GM21723 (cell line): ENCODE results near the gene ZC3H7A.
"Not testable (repeated sequence)": the region's sequence is repeated elsewhere in the genome, so short reads cannot be mapped to it uniquely, and the experiment has no call there.

Experiments used
- ATAC-seq: cut with Tn5 transposase; IDR thresholded peaks from one replicate; pipeline ENCODE4 v1.9.1; 2021; ENCODE audit warnings: mild to moderate bottlenecking, moderate library complexity; ENCODE audit not compliant: unreplicated experiment

ZC3H7A gene, protein sequence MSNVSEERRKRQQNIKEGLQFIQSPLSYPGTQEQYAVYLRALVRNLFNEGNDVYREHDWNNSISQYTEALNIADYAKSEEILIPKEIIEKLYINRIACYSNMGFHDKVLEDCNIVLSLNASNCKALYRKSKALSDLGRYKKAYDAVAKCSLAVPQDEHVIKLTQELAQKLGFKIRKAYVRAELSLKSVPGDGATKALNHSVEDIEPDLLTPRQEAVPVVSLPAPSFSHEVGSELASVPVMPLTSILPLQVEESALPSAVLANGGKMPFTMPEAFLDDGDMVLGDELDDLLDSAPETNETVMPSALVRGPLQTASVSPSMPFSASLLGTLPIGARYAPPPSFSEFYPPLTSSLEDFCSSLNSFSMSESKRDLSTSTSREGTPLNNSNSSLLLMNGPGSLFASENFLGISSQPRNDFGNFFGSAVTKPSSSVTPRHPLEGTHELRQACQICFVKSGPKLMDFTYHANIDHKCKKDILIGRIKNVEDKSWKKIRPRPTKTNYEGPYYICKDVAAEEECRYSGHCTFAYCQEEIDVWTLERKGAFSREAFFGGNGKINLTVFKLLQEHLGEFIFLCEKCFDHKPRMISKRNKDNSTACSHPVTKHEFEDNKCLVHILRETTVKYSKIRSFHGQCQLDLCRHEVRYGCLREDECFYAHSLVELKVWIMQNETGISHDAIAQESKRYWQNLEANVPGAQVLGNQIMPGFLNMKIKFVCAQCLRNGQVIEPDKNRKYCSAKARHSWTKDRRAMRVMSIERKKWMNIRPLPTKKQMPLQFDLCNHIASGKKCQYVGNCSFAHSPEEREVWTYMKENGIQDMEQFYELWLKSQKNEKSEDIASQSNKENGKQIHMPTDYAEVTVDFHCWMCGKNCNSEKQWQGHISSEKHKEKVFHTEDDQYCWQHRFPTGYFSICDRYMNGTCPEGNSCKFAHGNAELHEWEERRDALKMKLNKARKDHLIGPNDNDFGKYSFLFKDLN

DNA sequence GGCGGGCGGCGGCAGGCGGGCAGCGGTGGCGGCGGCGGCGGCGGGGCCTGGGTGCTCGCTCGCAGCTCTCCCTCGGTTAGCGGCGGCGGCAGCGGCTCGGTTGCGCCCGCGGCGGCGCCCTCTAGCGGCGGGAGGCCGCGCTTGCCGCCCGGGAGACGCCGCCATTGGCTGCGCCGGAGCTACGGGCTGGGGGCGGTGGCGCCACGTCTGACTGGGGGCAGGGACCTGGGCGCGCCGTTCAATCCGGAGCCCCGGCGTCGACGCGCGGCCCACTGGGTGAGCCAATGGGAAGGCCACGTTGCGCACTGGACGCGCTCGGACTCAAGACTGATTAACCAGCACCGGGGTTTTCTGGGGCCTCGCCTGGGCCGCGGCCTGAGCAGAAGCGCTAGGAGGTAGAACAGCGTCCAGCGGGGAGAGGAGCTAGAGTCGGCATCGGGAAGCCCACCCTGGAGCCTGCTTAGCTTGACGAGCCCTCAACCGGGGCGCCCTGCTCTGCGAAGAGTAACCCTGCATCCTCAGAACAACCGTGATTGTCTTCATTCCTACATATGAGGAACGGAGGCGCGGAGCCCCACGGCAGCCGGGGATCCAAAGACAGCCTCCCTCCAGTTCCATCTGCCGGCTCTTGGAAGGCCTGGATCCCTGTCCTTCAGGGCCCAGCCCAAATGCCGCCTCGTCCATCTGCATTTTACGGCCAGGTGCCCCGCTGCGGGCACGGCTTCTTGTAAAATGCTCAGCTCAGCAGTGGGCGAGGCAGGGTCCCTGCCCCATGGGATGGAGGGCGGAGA, at the start of gene ZC3H7A:
Gene ZC3H7A (minus strand): TSS at position 93 of the 791 bp plus-strand sequence. CDS start 14,904 bp downstream, outside the sequence.
- ATAC-seq, result peak; percentile 85

DNA sequence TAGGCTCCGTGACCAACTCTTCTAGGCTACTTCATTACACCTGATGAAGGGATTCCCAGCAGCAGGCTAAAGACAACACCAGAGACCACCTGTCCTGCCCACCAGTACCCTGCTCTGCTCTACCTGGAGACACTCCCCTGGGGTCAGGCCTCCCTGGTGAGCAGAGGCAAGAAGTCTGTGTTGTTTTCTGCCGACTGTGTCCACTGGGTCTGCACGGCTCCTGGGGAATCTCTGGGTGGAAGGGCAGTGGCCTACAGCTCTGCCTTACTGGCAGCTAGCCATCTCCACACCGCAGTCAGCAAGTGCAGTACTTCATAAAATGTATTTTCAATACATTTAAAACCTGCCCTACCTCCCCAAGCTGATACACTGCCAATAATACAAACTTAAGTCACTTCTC, 47.4 kb upstream of the ZC3H7A start:
- no peak for ATAC-seq

GRCh38 chr16:11843861-11844260, 46.8 kb upstream of the ZC3H7A start:
- no peak for ATAC-seq

DNA sequence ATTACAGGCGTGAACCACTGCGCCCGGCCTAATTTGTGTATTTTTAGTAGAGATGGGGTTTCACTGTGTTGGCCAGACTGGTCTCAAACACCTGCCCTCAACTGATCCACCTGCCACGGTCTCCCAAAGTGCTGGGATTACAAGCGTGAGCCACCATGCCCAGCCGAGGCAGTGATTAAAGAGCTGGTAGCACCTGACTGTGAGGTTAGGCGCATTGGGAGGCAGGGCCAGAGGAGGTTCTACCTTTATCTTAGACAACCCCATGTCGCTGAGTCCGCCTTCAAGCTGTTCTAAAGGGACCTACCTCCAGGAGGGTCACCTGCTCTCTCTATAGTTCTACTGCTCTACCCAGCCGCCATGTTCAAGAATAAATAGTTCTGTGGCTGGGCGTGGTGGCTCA, 46.1 kb upstream of the ZC3H7A start:
- ATAC-seq, result no peak

DNA sequence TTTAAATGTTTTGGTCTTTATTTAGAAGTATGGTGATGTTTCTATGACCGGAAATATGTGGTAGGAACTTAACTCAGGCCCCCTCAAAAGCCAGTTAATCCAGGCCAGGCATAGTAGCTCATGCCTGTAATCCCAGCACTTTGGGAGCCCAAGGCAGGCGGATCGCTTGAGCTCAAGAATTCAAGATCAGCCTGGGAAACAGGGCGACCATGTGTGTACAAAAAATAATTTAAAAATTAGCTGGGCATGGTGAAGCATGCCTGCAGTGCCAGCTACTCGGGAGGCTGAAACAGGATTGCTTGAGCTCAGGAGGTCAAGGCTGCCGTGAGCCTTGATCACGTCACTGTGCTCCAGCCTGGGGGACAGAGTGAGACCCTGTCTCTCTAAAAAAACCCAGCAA, 44.0 kb upstream of the ZC3H7A start:
- ATAC-seq, result no peak

DNA sequence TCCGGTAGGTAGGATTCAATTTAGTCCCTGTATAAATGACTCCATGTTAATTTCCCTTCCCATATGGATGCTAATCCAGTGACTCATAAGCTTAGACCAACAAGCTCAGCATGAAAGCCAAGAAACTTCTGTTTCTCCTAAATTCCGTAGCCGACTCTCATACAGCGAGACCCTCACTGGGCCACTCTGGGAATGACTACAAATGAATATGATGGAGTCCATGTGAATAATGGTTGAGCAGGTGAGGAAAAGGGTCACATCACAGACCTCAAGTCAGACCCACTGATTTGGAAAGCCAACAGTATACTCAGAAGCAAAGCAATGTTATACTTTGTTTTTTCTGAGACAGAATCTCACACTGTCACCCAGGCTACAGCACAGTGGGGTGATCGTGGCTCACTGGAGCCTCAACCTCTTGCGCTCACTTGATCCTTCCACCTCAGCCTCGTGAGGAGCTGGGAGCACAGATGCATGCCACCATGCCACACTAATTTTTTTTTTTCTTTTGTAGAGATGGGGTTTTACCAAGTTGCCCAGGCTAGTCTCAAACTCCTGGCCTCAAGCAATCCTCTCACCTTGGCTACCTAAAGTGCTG, 39.7 kb upstream of the ZC3H7A start:
- ATAC-seq, result no peak

- ATAC-seq, result no peak
Observed at GRCh38 chr16:11835891-11836649, 39.0 kb upstream of the ZC3H7A start.

- no peak for ATAC-seq
Observed at GRCh38 chr16:11835309-11835708, 38.3 kb upstream of the ZC3H7A start.

GRCh38 chr16:11833951-11834695, 37.1 kb upstream of the ZC3H7A start:
- ATAC-seq, result no peak

DNA sequence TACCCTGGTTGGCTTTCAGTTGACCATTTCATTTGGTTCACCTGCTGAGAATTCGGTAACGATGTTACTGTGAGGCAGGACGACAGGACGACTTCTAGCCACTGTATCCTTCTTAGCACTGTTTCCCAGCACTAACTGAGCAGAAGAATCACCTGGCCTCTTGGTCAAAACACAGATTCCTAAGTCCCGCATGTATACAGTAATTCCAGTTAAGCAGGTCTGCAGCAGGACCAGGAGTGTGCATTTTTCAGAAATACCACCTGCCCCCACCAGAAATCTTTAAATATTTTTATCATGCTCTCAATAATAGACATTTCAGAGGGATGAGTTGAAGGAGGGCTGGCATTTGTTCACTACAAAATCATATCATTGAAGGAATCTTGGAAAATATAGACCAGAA, 31.6 kb upstream of the ZC3H7A start:
- no peak for ATAC-seq

DNA sequence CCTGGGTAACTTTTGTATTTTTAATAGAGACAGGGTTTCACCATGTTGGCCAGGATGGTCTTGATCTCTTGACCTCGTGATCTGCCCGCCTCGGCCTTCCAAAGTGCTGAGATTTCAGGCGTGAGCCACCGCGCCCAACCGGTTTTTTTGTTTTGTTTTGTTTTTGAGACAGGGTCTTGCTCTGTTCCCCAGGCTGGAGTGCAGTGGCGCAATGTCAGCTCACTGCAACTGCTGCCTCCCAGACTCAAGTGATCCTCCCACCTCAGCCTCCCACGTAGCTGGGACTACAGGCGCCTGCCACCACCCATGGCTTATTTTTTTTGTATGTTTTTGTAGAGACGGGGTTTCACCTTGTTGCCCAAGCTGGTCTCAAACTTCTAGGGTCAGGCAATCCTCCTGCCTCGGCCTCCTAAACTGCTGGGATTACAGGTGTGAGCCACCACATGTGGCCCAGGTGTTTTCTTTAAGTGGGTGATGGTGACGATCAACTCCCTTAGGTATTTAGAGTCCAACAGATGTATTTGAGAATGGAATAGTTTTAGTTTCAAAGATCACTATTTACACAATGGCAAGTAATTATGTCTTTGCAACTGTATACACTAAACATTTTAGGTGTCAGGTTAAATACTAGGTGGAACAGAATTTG, 28.6 kb upstream of the ZC3H7A start:
- ATAC-seq, result not testable (repeated sequence)

DNA sequence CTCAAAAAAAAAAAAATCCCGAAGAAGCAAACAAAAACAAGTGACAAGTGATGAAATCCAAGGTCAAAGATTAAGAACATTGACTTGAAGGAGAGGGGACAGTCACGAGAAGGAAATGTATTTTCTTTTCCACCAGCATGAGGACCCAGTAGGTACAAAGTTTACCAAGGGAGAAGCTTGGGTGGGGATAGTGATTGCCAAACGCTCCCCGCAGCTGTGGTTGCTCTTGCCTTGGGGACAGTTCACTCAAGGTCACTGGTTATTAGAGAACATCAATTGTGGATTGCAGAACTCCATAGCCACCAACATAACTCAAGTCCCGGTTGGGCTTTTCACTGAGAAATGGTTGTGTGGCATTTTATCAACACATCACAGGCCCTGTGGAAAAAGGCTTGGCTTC, 27.3 kb upstream of the ZC3H7A start:
- no peak for ATAC-seq

- not testable (repeated sequence) for ATAC-seq
Observed at GRCh38 chr16:11823645-11824044, 26.6 kb upstream of the ZC3H7A start.

DNA sequence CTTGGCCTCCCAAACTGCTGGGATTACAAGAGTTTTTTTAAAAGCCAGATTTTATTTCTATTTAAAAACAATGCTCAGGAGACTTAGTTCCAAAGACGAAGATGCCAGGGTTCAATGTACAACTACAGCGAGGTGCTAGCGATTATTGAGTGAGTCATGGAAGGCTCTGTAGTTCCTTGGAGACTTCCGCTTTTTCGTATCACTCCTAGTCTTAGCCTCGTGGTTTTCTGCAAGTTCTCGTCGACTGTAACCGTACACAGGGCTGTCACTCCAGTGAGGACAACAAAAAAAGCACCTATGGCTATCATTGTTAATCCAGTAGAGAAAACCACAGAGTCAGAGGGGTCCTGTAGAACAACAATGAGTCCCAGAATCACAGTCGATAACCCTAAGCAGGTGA, 22.7 kb upstream of the ZC3H7A start:
- ATAC-seq, result no peak

GRCh38 chr16:11818970-11819369, 21.9 kb upstream of the ZC3H7A start:
- ATAC-seq, result not testable (repeated sequence)

DNA sequence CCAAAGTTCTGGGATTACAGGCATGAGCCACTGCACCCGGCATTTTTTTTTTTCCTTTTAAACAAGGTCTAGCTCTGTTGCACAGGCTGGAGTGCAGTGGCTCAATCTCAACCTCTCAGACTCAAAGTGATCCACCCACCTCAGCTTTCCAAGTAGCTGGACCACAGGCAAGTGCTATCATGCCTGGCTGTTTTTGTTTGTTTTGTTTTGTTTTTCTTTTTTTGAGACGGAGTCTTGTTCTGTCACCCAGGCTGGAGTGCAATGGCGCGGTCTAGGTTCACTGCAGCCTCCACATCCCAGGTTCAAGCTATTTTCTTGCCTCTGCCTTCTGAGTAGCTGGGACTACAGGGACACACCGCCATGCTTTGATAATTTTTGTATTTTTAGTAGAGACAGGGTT, 19.1 kb upstream of the ZC3H7A start:
- ATAC-seq, result no peak

DNA sequence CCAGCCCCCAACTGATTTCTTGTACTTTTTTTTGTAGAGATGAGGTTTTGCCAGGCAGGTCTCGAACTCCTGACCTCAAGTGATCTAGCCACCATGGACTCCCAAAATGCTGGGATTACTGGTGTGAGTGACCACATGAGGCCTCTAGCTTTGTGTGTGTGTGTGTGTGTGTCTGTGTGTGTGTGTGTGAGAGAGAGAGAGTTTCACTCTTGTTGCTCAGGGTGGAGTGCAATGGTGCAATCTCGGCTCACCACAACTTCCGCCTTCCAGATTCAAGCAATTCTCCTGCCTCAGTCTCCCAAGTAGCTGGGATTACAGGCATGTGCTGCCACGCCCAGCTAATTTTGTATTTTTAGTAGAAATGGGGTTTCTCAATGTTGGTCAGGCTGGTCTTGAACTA, 17.7 kb upstream of the ZC3H7A start:
- ATAC-seq, result not testable (repeated sequence)

DNA sequence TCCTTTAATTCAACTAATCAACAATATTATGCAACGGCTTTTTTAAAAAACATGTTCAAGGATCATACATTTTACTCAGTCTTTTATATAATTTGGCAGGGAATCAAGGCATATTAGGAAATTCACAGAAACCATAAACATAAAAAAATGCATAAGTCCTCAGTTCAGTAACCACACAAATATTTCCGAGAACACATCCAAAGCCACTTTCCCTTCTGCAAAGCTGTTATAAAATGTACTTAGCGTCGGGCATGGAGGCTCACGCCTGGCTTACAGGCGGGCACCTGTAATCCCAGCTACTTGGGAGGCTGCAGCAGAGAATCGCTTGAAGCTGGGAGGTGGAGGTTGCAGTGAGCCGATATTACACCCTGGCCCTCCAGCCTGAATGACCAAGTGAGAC, 9.7 kb upstream of the ZC3H7A start:
- no peak for ATAC-seq

- ATAC-seq, result no peak
Observed at GRCh38 chr16:11805556-11805955, 8.5 kb upstream of the ZC3H7A start.
